Measurements from ENCODE around the gene HMX1. TPM values are rescaled to one million over a fixed set of nuclear protein-coding genes. Genes with fewer than 3 reads are reported as not detected.

The HMX1 gene
- total and polyA plus RNA-seq, 9 donors: not detected

DNA sequence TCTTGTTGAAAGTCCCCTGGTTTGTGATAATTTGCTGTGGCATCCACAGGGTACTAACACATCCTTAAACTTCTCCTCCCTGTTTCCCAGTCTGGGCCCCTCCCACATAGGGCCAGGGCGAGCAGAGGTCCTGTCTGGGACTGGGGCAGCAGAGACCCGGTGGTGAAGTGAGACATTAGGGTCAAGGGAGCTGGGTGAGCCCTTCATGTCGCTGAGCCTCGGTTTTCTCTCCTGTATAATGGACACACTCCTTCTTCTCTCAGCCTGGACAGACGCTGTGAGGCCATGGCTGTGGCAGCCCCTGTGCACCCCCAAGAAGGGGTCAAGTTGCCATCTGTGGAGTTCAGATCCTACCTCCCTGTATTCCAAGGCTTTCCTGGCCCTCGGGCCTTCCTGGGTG is 33.0 kb upstream of the HMX1 start:
- no peak overlapping the region for H3K4me3 ChIP-seq
- no peak overlapping the region for H3K27ac ChIP-seq
- no peaks in the 10 kb centered on the region for H3K36me3 ChIP-seq
- no peaks in the 10 kb centered on the region for H3K9me3 ChIP-seq
- peak in 1 of 5 donors; percentile 13 for DNase-seq
- intact Hi-C loops (cut with DNase I): no loop called here
- H3K4me1 ChIP-seq (ENCODE audit: insufficient read depth): no peaks in the 10 kb centered on the region
- no peaks in the 10 kb centered on the region for H3K27me3 ChIP-seq
- 60 to 74% (median 67%) methylated on average over 6 of the region's 6 CpGs for WGBS, 3 donors
- no peak for TF ChIP-seq EP300 (IDR thresholded peaks at IDR 0.05)
- TF ChIP-seq, protein P1, sequence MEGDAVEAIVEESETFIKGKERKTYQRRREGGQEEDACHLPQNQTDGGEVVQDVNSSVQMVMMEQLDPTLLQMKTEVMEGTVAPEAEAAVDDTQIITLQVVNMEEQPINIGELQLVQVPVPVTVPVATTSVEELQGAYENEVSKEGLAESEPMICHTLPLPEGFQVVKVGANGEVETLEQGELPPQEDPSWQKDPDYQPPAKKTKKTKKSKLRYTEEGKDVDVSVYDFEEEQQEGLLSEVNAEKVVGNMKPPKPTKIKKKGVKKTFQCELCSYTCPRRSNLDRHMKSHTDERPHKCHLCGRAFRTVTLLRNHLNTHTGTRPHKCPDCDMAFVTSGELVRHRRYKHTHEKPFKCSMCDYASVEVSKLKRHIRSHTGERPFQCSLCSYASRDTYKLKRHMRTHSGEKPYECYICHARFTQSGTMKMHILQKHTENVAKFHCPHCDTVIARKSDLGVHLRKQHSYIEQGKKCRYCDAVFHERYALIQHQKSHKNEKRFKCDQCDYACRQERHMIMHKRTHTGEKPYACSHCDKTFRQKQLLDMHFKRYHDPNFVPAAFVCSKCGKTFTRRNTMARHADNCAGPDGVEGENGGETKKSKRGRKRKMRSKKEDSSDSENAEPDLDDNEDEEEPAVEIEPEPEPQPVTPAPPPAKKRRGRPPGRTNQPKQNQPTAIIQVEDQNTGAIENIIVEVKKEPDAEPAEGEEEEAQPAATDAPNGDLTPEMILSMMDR (IDR thresholded peaks at IDR 0.05): no peak
- TF ChIP-seq POLR2A (IDR thresholded peaks at IDR 0.05): no peak

DNA sequence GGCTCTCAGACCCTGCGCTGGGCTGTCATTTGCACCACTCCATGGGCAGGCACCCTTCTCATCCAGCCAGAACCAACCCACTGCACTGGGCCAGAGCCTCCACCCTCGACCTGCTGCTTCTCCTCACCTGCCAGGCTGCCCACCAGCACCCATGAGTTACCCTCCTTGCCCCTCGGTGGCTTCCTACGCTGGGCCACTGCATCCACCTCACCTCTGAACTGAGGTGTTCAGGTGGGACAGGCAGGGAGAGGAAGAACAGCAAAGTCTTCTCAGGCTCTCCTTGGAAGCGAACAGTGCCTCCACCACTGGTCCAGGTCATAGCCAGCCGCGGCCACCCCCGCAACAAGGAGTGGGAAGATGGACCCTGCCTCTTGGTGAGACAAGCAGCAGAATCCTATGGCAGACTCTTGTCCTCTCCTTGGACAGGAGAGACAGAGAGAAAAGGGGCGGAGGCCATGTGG is 32.4 kb upstream of the HMX1 start:
- no peaks in the 10 kb centered on the region for H3K9me3 ChIP-seq
- H3K36me3 ChIP-seq: no peaks in the 10 kb centered on the region
- no peaks in the 10 kb centered on the region for H3K27me3 ChIP-seq
- no peaks in the 10 kb centered on the region for H3K4me1 ChIP-seq (ENCODE audit: insufficient read depth)
- 85 to 90% (median 85%) methylated on average over 9 of the region's 9 CpGs for WGBS, 3 donors
- no peak overlapping the region for H3K27ac ChIP-seq
- H3K4me3 ChIP-seq: no peak overlapping the region
- intact Hi-C loops (cut with DNase I): no loop called here
- TF ChIP-seq POLR2A (IDR thresholded peaks at IDR 0.05) (no peak), EP300 (IDR thresholded peaks at IDR 0.05) (no peak)
- TF ChIP-seq, protein P1 (IDR thresholded peaks at IDR 0.05): no peak
- no peak for DNase-seq

DNA sequence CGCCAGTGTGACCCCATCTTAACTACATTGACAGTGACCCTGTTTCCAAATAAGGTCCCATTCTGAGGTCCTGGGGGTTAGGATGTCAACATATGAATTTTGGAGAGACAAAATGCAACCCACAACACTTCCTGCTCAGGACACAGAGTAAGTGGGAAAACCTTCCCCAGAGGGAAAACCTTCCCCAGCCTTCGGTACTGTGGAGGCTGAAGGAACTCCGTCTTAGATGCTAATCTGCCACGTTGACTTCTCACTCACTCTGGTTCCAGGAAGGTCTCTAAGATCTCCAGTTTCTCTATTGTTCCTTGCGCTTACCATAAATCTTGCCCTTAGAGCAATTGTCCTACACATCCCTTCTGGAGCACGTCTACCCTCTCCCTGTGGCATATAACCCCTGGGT is 29.7 kb upstream of the HMX1 start:
- H3K36me3 ChIP-seq: no peaks in the 10 kb centered on the region
- H3K4me3 ChIP-seq: no peak overlapping the region
- intact Hi-C loops (cut with DNase I): no loop called here
- TF ChIP-seq EP300 (IDR thresholded peaks at IDR 0.05) (no peak), POLR2A (IDR thresholded peaks at IDR 0.05) (no peak)
- TF ChIP-seq, protein P1 (IDR thresholded peaks at IDR 0.05): no peak
- no peaks in the 10 kb centered on the region for H3K4me1 ChIP-seq (ENCODE audit: insufficient read depth)
- 88 to 90% (median 88%) methylated on average over 6 of the region's 6 CpGs for WGBS, 3 donors
- no peaks in the 10 kb centered on the region for H3K9me3 ChIP-seq
- DNase-seq: no peak
- no peaks in the 10 kb centered on the region for H3K27me3 ChIP-seq
- no peak overlapping the region for H3K27ac ChIP-seq

DNA sequence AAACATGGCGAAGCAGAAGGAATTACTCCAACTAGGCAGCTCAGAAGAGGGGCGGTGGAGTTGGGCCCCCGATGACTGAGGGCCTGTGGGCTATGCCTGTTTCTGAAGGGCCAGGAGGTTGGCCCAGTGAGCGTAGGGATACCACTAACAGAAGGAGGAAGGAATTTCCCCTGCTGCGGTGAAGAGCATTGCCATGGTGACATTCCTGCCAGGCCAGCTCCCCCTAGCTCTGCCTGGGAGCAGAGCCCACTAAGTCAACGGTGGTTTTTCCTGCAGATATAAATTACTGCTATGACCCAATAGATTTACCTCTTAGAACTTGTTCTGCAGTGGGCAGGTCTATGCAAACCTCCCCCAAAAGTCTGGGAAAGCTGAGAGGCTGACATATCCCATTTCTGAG is 28.9 kb upstream of the HMX1 start:
- Histone ChIP-seq H3K36me3 (no peaks in the 10 kb centered on the region), H3K4me3 (no peak overlapping the region), H3K9me3 (no peaks in the 10 kb centered on the region), H3K27me3 (no peaks in the 10 kb centered on the region), H3K4me1 (ENCODE audit: insufficient read depth) (no peaks in the 10 kb centered on the region), H3K27ac (no peak overlapping the region)
- DNase-seq: no peak
- 81 to 89% (median 87%) methylated on average over 6 of the region's 6 CpGs for WGBS, 3 donors
- TF ChIP-seq, protein P1 (IDR thresholded peaks at IDR 0.05): no peak
- no peak for TF ChIP-seq POLR2A (IDR thresholded peaks at IDR 0.05)
- TF ChIP-seq EP300 (IDR thresholded peaks at IDR 0.05): no peak
- intact Hi-C loops (cut with DNase I): no loop called here
